Kidney (tissue), 14 donors: ENCODE data around the gene DHX30. TPM values are rescaled to one million over a fixed set of nuclear protein-coding genes. Genes with fewer than 3 reads are reported as not detected.

Source experiments
- DNase-seq, 5 donors: peaks; one replicate each; pipeline ENCODE4 v3.0.0-alpha.2; 2013 to 2020
- FAIRE-seq: peaks from 2 replicates; lab custom pipeline; 2012; peaks lifted over from hg19 to GRCh38; lab: Jason Lieb, UNC
- H3K27ac ChIP-seq, 2 donors: one replicate each; pipeline ENCODE4 v1.7.0; 2013; ENCODE audit warnings: low read depth in 2 of 2, low read length in 2 of 2, inconsistent platforms in 1 of 2
- H3K27me3 ChIP-seq: one replicate; pipeline ENCODE4 v1.7.1; 2013; ENCODE audit warnings: low read length, inconsistent platforms; ENCODE audit not compliant: control insufficient read depth, insufficient read depth
- H3K36me3 ChIP-seq, 3 donors: one replicate each; pipeline versions ENCODE4 v1.7.0 to v1.7.1; 2013; ENCODE audit warnings: low read length in 3 of 3, control low read depth in 1 of 3, inconsistent platforms in 1 of 3; ENCODE audit not compliant: insufficient read depth in 3 of 3, control insufficient read depth in 2 of 3
- H3K4me1 ChIP-seq, 3 donors: one replicate each; pipeline versions ENCODE4 v1.7.0 to v1.7.1; 2013; ENCODE audit warnings: low read length in 3 of 3, inconsistent platforms in 1 of 3, low read depth in 1 of 3; ENCODE audit not compliant: control insufficient read depth in 2 of 3, insufficient read depth in 2 of 3
- H3K4me3 ChIP-seq, 3 donors: one replicate each; pipeline versions ENCODE4 v1.7.0 to v1.8.1; 2013; ENCODE audit warnings: low read length in 3 of 3, control low read depth in 1 of 3, inconsistent platforms in 1 of 3
- H3K9ac ChIP-seq, 3 donors: one replicate each; pipeline versions ENCODE4 v1.7.0 to v1.7.1; 2013; ENCODE audit warnings: low read length in 3 of 3, control low read depth in 1 of 3, inconsistent platforms in 1 of 3
- H3K9me3 ChIP-seq, 3 donors: one replicate each; pipeline versions ENCODE4 v1.7.0 to v1.7.1; 2013; ENCODE audit warnings: low read length in 3 of 3, control low read depth in 1 of 3, inconsistent platforms in 1 of 3; ENCODE audit not compliant: control insufficient read depth in 2 of 3, insufficient read depth in 1 of 3
- CTCF ChIP-seq: IDR thresholded peaks from 3 replicates; pipeline ENCODE4 v1.5.1; 2012; ENCODE audit warnings: mild to moderate bottlenecking, moderate library complexity, borderline replicate concordance; ENCODE audit not compliant: insufficient read depth; ENCODE audit errors: extremely low read depth
- intact Hi-C: fragments of 100-400 bp; cut with DNase I; formaldehyde crosslinking; loops from one replicate; pipeline ENCODE4 v1.11.1; 2022
- polyA plus RNA-seq: library from polyadenylated mRNA; stranded (reverse); fragments of 350-450 nt; fragmentation: Illumina TruSeq; extraction: RNeasy Lipid Tissue Mini Kit (QIAGEN cat#74804); gene quantifications from one replicate; pipeline ENCODE4 v1.2.3, GENCODE V29; 2014; ENCODE audit warnings: low read depth, low replicate concordance; ENCODE audit not compliant: insufficient read depth
- total RNA-seq: library from RNA; stranded (reverse); fragmentation: NEBNext Ultra II Directional; extraction: Animal tissue kit (Norgen Biotek cat#: 25700); gene quantifications from one replicate; pipeline ENCODE4 v1.2.1, GENCODE V29; 2021
- donor health status: control.
- donor health status: control.
- donor health status: control.
- donor health status: control.
- donor health status: control.
- donor health status: DM: yes; HTN: yes; CAD: no.
- donor health status: Normal renal cell carcinoma (clear cell type).

Gene DHX30
- total and polyA plus RNA-seq, 2 donors from 2014 or later, result 37.8 to 59.7 TPM

- Histone ChIP-seq H3K9me3 (no peaks in the 10 kb centered on the region), H3K9ac (no peak overlapping the region), H3K4me1 (no peaks in the 10 kb centered on the region), H3K36me3 (peaks cover 0 to 23% (median 14%) of the 10 kb centered on the region in 3 donors), H3K27me3 (no peaks in the 10 kb centered on the region), H3K4me3 (no peak overlapping the region), H3K27ac (no peak overlapping the region)
- DNase-seq, result peak in 1 of 5 donors; percentile 20
- FAIRE-seq, result no peak
- intact Hi-C loops, result loop anchor here (10.0 kb wide), 1 partner anchor 125 kb away; no protein-coding TSS in a partner anchor
- no peak for TF ChIP-seq CTCF
Measured at GRCh38 chr3:47859956-47860605, 57.1 kb downstream of the DHX30 start.

- H3K9me3 ChIP-seq, result no peaks in the 10 kb centered on the region
- no peak for FAIRE-seq
- H3K27ac ChIP-seq, result no peak overlapping the region
- intact Hi-C loops, result no loop called here
- H3K36me3 ChIP-seq, result peaks cover 4 to 24% (median 17%) of the 10 kb centered on the region in 3 donors
- H3K4me1 ChIP-seq, result no peaks in the 10 kb centered on the region
- DNase-seq, result peak in 1 of 5 donors; percentile 37
- TF ChIP-seq CTCF, result no peak
- H3K4me3 ChIP-seq, result no peak overlapping the region
- H3K9ac ChIP-seq, result no peak overlapping the region
- no peaks in the 10 kb centered on the region for H3K27me3 ChIP-seq
Measured at GRCh38 chr3:47863391-47864128, 60.6 kb downstream of the DHX30 start.

- no peak overlapping the region for H3K27ac ChIP-seq
- H3K4me1 ChIP-seq, result no peaks in the 10 kb centered on the region
- DNase-seq (no peak), FAIRE-seq (no peak)
- TF ChIP-seq CTCF, result no peak
- H3K27me3 ChIP-seq, result no peaks in the 10 kb centered on the region
- H3K36me3 ChIP-seq, result peaks cover 5 to 40% (median 33%) of the 10 kb centered on the region in 3 donors
- no peak overlapping the region for H3K4me3 ChIP-seq
- intact Hi-C loops, result no loop called here
- H3K9me3 ChIP-seq, result no peaks in the 10 kb centered on the region
- H3K9ac ChIP-seq, result no peak overlapping the region
Measured at GRCh38 chr3:47865192-47865591, 62.3 kb downstream of the DHX30 start.
